Left lung (tissue), 10 donors: ENCODE measurements around the gene VPS25. TPM values are rescaled to one million over a fixed set of nuclear protein-coding genes. Genes with fewer than 3 reads are reported as not detected.
"Not testable (repeated sequence)": the region's sequence is repeated elsewhere in the genome, so short reads cannot be mapped to it uniquely, and the experiment has no call there.

Source experiments
- ATAC-seq: fragments of 200-7000 bp; cut with Tn5 transposase; one replicate; pipeline ENCODE4 v1.9.1; 2020; ENCODE audit warnings: moderate library complexity
- DNase-seq, 4 donors: peaks; one replicate each; pipeline ENCODE4 v3.0.0-alpha.2; 2013 to 2020
- H3K27ac ChIP-seq, 2 donors: fragments of 200-600 bp; sonication (generic) in 1 of 2; one replicate each; pipeline versions ENCODE4 v1.5.0 to v1.8.0; 2020 to 2021
- H3K27me3 ChIP-seq, 2 donors: fragments of 200-600 bp; sonication (generic) in 1 of 2; one replicate each; pipeline versions ENCODE4 v1.5.0 to v1.8.0; 2020 to 2021
- H3K36me3 ChIP-seq, 2 donors: fragments of 200-600 bp; sonication (generic) in 1 of 2; one replicate each; pipeline versions ENCODE4 v1.5.0 to v1.8.0; 2020 to 2021
- H3K4me1 ChIP-seq, 2 donors: fragments of 200-600 bp; one replicate each; pipeline ENCODE4 v1.8.0; 2021
- H3K4me3 ChIP-seq, 2 donors: fragments of 200-600 bp; sonication (generic) in 1 of 2; one replicate each; pipeline versions ENCODE4 v1.5.0 to v1.8.0; 2020 to 2021; ENCODE audit warnings: mild to moderate bottlenecking in 1 of 2
- H3K9me3 ChIP-seq, 2 donors: fragments of 200-600 bp; sonication (generic) in 1 of 2; one replicate each; pipeline versions ENCODE4 v1.5.0 to v1.8.0; 2020 to 2021
- intact Hi-C, 2 donors: fragments of 100-400 bp; cut with DNase I; formaldehyde crosslinking; loops; one replicate each; pipeline versions ENCODE4 v1.11.2 to v1.14.2; 2022
- polyA plus RNA-seq, 6 donors: library from polyadenylated mRNA; unstranded; fragments of 120-200 nt; gene quantifications; one replicate each; pipeline ENCODE4 v1.2.1, GENCODE V29; 2013; ENCODE audit not compliant: insufficient read length in 6 of 6
- total RNA-seq, 2 donors: library from RNA; stranded (reverse); fragmentation: NEBNext Ultra II Directional; extraction: Animal tissue kit (Norgen Biotek cat#: 25700); gene quantifications; one replicate each; pipeline ENCODE4 v1.2.1, GENCODE V29; 2021
- TF ChIP-seq, protein P1 (sequence below), 2 donors: fragments of 200-600 bp; sonication (generic) in 1 of 2; IDR thresholded peaks; one replicate each; pipeline versions ENCODE4 v1.5.0 to v1.8.0; 2021; ENCODE audit warnings: antibody characterized with exemption in 2 of 2
- donor health status: DM: no; HTN: yes; CAD: no.
- donor health status: DM: no; HTN: no; CAD: no.

Gene VPS25
- total and polyA plus RNA-seq, 8 donors: 54.8 to 72.7 (median 67.9) TPM

DNA sequence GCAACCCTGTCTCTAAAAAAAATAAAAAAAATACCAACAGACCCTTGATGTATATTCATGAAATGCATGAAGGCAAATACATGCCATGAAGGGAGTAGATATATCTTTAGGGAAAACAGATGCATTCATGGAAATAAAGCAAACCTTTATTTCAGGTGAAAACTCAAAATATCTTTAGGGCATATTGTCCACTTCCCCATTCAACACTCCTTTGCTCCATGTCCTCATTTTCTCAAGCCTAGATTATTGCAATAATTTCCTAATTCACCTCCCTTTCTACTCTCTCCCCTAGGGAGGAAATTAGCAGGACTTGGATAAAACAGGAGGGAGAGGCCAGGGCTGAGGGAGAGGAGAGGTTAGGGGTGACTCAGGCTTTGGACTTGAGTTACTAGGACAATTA is 5.7 kb upstream of the VPS25 start:
- ATAC-seq: no peak

DNA sequence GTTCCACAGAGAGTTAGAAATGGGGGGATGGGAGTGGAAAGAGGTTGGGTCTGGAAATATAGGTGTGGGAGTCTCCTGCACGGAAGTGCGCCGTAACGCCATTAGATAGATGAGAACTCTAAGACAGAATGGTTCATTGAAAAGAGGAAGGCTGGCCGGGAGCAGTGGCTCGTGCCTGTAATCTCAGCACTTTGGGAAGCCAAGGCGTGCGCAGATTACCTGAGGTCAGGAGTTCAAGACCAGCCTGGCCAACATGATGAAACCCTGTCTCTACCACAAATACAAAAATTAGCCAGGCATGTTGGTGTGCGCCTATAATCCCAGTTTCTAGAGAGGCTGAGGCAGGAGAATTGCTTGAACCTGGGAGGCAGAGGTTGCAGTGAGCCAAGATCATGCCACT is 5.2 kb upstream of the VPS25 start:
- H3K4me3 ChIP-seq, H3K27ac ChIP-seq, DNase-seq, H3K36me3 ChIP-seq, H3K27me3 ChIP-seq, ATAC-seq, H3K9me3 ChIP-seq, intact Hi-C loops, H3K4me1 ChIP-seq: not testable (repeated sequence)

More for the DNA sequence above, 5.7 kb upstream of the VPS25 start:
- Histone ChIP-seq H3K27me3 (peaks cover 0 to 14% of the 10 kb centered on the region in 2 donors), H3K27ac (no peak overlapping the region), H3K9me3 (no peaks in the 10 kb centered on the region), H3K4me3 (no peak overlapping the region), H3K4me1 (peaks cover 0 to 4% of the 10 kb centered on the region in 2 donors), H3K36me3 (no peaks in the 10 kb centered on the region)
- DNase-seq: no peak
- TF ChIP-seq, protein P1, sequence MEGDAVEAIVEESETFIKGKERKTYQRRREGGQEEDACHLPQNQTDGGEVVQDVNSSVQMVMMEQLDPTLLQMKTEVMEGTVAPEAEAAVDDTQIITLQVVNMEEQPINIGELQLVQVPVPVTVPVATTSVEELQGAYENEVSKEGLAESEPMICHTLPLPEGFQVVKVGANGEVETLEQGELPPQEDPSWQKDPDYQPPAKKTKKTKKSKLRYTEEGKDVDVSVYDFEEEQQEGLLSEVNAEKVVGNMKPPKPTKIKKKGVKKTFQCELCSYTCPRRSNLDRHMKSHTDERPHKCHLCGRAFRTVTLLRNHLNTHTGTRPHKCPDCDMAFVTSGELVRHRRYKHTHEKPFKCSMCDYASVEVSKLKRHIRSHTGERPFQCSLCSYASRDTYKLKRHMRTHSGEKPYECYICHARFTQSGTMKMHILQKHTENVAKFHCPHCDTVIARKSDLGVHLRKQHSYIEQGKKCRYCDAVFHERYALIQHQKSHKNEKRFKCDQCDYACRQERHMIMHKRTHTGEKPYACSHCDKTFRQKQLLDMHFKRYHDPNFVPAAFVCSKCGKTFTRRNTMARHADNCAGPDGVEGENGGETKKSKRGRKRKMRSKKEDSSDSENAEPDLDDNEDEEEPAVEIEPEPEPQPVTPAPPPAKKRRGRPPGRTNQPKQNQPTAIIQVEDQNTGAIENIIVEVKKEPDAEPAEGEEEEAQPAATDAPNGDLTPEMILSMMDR (IDR thresholded peaks at IDR 0.05): no peak
- intact Hi-C loops: no loop called here

DNA sequence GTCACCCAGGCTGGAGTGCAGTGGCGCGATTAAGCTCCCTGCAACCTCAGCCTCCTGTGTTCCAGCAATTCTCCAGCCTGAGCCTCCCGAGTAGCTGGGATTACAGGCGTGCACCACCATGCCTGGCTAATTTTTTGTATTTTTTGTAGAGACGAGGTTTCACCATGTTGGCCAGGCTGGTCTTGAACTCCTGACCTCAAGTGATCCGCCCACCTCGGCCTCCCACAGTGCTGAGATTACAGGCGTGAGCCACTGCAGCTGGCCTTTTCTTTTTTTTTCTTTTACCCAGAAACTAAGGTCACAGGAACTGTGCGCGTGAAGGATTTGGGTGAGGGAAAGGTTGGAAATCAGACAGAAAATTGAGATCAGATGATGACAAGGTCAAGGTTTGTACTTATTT is 3.3 kb upstream of the VPS25 start:
- H3K9me3 ChIP-seq, intact Hi-C loops, H3K27ac ChIP-seq, H3K36me3 ChIP-seq, H3K27me3 ChIP-seq, ATAC-seq, DNase-seq, H3K4me3 ChIP-seq: not testable (repeated sequence)
- peaks cover 10 to 22% of the 10 kb centered on the region in 2 donors for H3K4me1 ChIP-seq

DNA sequence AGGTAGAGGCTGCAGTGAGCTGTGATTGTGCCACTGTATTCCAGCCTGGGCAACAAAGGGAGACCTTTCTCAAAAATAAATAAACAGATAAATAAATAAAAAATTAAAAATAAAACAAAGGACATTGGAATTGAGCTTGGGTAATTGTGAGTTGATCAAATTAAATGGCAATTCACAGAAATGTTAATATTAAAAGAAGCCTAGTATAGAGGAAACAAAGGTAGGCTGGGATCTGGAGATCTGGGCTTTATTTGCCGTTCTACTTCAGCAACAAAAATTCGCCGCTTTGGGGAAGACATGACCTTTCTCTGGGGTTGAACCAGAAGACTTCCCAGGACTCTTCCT is 332 bp upstream of the VPS25 start:
- intact Hi-C loops: no loop called here
- DNase-seq (no peak), ATAC-seq (peak; percentile 6)
- H3K4me1 ChIP-seq: peaks cover 10 to 27% of the 10 kb centered on the region in 2 donors
- no peaks in the 10 kb centered on the region for H3K9me3 ChIP-seq
- H3K27ac ChIP-seq: peak overlapping the region; percentile 79 to 81
- peaks cover 0 to 4% of the 10 kb centered on the region in 2 donors for H3K27me3 ChIP-seq
- peak overlapping the region; percentile 63 to 76 for H3K4me3 ChIP-seq
- TF ChIP-seq, protein P1 (IDR thresholded peaks at IDR 0.05): no peak
- peaks cover 0 to 32% of the 10 kb centered on the region in 2 donors for H3K36me3 ChIP-seq

DNA sequence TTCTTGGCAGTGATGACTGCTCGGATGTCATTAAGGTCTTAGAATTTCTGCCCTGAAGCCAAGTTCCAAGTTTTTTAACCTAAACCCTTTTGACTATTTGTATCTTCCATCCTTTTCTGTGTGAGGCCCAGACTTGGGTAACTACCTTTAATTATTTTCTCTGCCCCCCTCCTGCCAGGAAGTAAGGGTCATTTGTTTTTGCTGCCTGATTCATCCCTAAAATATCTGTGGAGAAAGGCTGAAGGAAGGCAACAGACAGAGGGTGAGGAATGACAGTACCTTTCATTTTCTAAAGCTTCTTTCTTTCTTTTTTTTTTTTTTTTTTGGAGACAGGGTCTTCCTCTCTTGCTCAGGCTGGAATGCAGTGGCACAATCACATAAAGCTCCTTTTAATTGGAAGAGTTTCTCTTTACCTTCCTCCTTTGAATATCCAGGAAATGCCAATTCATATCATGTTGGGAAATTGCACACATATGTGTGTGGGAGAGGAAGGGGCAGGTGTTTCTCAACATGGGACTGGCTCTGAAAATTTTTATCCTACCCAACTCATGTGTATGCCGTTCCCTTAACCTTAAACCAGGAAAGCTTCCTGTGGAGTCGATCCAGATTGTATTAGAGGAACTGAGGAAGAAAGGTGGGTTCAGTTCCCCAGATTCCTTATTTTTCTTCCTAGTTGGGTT is 957 bp downstream of the VPS25 start:
- Histone ChIP-seq H3K9me3 (no peaks in the 10 kb centered on the region), H3K27ac (peak overlapping the region in 1 of 2 donors; percentile 81), H3K4me1 (peaks cover 10 to 27% of the 10 kb centered on the region in 2 donors), H3K4me3 (peak overlapping the region; percentile 63 to 76), H3K27me3 (no peaks in the 10 kb centered on the region), H3K36me3 (peaks cover 0 to 45% of the 10 kb centered on the region in 2 donors)
- no peak for ATAC-seq
- TF ChIP-seq, protein P1 (IDR thresholded peaks at IDR 0.05): no peak
- intact Hi-C loops: no loop called here
- no peak for DNase-seq

DNA sequence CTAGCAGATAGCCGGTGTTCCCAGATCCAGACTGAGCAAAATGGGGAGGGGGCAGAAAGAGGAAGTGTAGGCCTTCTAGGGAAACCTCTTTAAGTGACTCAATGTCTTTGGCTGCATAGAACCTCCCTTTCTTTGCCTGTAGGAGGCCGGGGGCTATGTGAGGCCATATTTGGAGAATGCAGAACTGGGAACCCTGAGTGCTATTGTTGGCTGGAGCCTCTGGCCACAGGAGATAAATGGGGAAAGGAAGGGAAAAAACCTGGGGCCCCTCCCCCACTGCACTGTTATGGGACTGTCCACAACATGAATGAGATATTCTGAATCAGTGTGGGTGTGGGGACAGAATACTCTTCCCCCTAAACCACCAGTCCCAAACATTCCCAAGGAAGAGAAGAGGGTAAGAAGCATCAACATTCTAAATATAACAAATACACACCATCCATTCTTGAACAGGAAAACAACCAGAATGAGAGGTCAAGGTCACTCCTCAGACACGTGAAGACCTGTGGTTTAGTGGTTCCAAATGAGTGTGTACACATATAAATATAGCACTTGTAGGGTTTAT is 2.4 kb downstream of the VPS25 start:
- intact Hi-C loops: no loop called here
- no peak for ATAC-seq
- peaks cover 0 to 53% of the 10 kb centered on the region in 2 donors for H3K36me3 ChIP-seq

More for the DNA sequence above, 2.4 kb downstream of the VPS25 start:
- no peak for DNase-seq
- TF ChIP-seq, protein P1 (IDR thresholded peaks at IDR 0.05): no peak
- Histone ChIP-seq H3K4me3 (no peak overlapping the region), H3K27ac (no peak overlapping the region), H3K27me3 (peaks cover 2 to 10% of the 10 kb centered on the region in 2 donors), H3K9me3 (no peaks in the 10 kb centered on the region), H3K4me1 (peaks cover 11 to 33% of the 10 kb centered on the region in 2 donors)
